ENCODE data around the gene BRK1.

Gene BRK1

GRCh38 chr3:10154335-10155122, 39.1 kb downstream of the BRK1 start:
- ChIA-PET CTCF (interaction anchor here (0.6 kb wide), 1 partner anchor 25 kb away, joined by 4 read pairs; no protein-coding TSS in a partner anchor), POLR2A (no interaction called here)
- TF ChIP-seq PATZ1 (tag by site-specific recombination; IDR thresholded peaks at IDR 0.05) (0 out of 2 replicates have a peak, but pooled peaks have one; percentile 23), ZNF610 (tag by site-specific recombination; IDR thresholded peaks at IDR 0.05; ENCODE audit: borderline replicate concordance) (no peak), ZNF324 (tag by site-specific recombination; IDR thresholded peaks at IDR 0.05) (no peak), ATF2 (tag by site-specific recombination; IDR thresholded peaks at IDR 0.05; ENCODE audit: low read depth) (peak; percentile 82), ZNF514 (tag by site-specific recombination; IDR thresholded peaks at IDR 0.05) (no peak), ZBTB17 (tag by site-specific recombination; IDR thresholded peaks at IDR 0.05) (0 out of 2 replicates have a peak, but pooled peaks have one; percentile 72), IKZF3 (tag by site-specific recombination; IDR thresholded peaks at IDR 0.05) (0 out of 2 replicates have a peak, but pooled peaks have one; percentile 38), ZNF350 (tag by site-specific recombination; IDR thresholded peaks at IDR 0.05) (no peak), ZNF600 (tag by site-specific recombination; IDR thresholded peaks at IDR 0.05) (peak; percentile 68), ZNF654 (tag by site-specific recombination; IDR thresholded peaks at IDR 0.05; ENCODE audit: low read depth) (no peak), ZNF549 (tag by site-specific recombination; IDR thresholded peaks at IDR 0.05) (no peak), ZNF121 (tag by site-specific recombination; IDR thresholded peaks at IDR 0.05) (peak; percentile 86), ZNF629 (tag by site-specific recombination; IDR thresholded peaks at IDR 0.05) (peak; percentile 73), ZFP69B (tag by site-specific recombination; IDR thresholded peaks at IDR 0.05) (no peak), ZNF423 (tag by site-specific recombination; IDR thresholded peaks at IDR 0.05) (no peak), HIC1 (tag by site-specific recombination; IDR thresholded peaks at IDR 0.05) (no peak), ZNF530 (tag by site-specific recombination; IDR thresholded peaks at IDR 0.05; ENCODE audit: low read depth) (no peak), PRDM1 (tag by site-specific recombination; IDR thresholded peaks at IDR 0.05) (no peak), GLIS1 (tag by site-specific recombination; IDR thresholded peaks at IDR 0.05) (0 out of 2 replicates have a peak, but pooled peaks have one; percentile 13)
- no peak overlapping the region for H3K27ac ChIP-seq (ENCODE audit: extremely low read depth, low read depth, low read length)
- no peak overlapping the region for H3K4me3 ChIP-seq (ENCODE audit: low read depth, low read length)
- H3K36me3 ChIP-seq (ENCODE audit: control insufficient read depth in 2 of 2, insufficient read depth in 1 of 2, low read length in 2 of 2), result peaks cover 42 to 50% of the 10 kb centered on the region in 2 experiments
- H3K4me1 ChIP-seq (ENCODE audit: control insufficient read depth, insufficient read depth, low read length), result no peaks in the 10 kb centered on the region
- H3K9me3 ChIP-seq (ENCODE audit: control insufficient read depth, insufficient read depth, low read depth, low read length), result no peaks in the 10 kb centered on the region

GRCh38 chr3:10155123-10155472, 39.6 kb downstream of the BRK1 start:
- no peak overlapping the region for H3K27ac ChIP-seq (ENCODE audit: extremely low read depth, low read depth, low read length)
- H3K4me1 ChIP-seq (ENCODE audit: control insufficient read depth, insufficient read depth, low read length), result no peaks in the 10 kb centered on the region
- peaks cover 39 to 44% of the 10 kb centered on the region in 2 experiments for H3K36me3 ChIP-seq (ENCODE audit: control insufficient read depth in 2 of 2, insufficient read depth in 1 of 2, low read length in 2 of 2)
- H3K9me3 ChIP-seq (ENCODE audit: control insufficient read depth, insufficient read depth, low read depth, low read length), result no peaks in the 10 kb centered on the region
- CTCF ChIA-PET, result no interaction called here
- H3K4me3 ChIP-seq (ENCODE audit: low read depth, low read length), result no peak overlapping the region
- POLR2A ChIA-PET, result no interaction called here
- peak; percentile 85 for TF ChIP-seq ZBTB44 (tag by site-specific recombination; IDR thresholded peaks at IDR 0.05)
- TF ChIP-seq SP7 (tag by site-specific recombination; IDR thresholded peaks at IDR 0.05), result no peak
- peak; percentile 6 for TF ChIP-seq ZBTB17 (tag by site-specific recombination; IDR thresholded peaks at IDR 0.05)
- TF ChIP-seq FEZF1 (tag by site-specific recombination; IDR thresholded peaks at IDR 0.05), result peak; percentile 93

Measured in HEK293 (cell line).